A549 (cell line): Measurements from ENCODE around the gene ZFAND2B. TPM values are rescaled to one million over a fixed set of nuclear protein-coding genes. Genes with fewer than 3 reads are reported as not detected.
A peak's percentile ranks its signal among the peaks of the same experiment; 100 is the strongest.

ENCODE experiments used
- ATAC-seq, 2 experiments: fragments of 200-7000 bp in 1 of 2; fragments of >200 bp in 1 of 2; cut with Nextera tagmentation in 1 of 2; cut with Tn5 transposase in 1 of 2; 3 replicates each; pipeline versions ENCODE4 v1.8.0 to v1.9.1; 2018 to 2020; ENCODE audit warnings: mild to moderate bottlenecking in 1 of 2, moderate library complexity in 1 of 2
- CTCF ChIA-PET: fragments of 300-600 bp; sonication (Branson Sonifier 250); formaldehyde crosslinking; extraction: SDS; loops from one replicate; lab custom pipeline; 2021; ENCODE audit warnings: antibody characterized with exemption, inconsistent platforms; lab: Yijun Ruan, JAX
- POLR2A ChIA-PET: fragments of 350-600 bp; formaldehyde crosslinking; extraction: SDS; loops from one replicate; lab custom pipeline; 2021; ENCODE audit warnings: antibody characterized with exemption, inconsistent platforms; lab: Yijun Ruan, JAX
- DNase-seq, 2 experiments: peaks; one replicate each; pipeline versions ENCODE4 v3.0.0 to v3.0.0-alpha.2; 2011 to 2016; ENCODE audit warnings: low read depth in 1 of 2, low spot score in 1 of 2
- FAIRE-seq: peaks from 2 replicates; lab custom pipeline; 2011; peaks lifted over from hg19 to GRCh38; lab: Jason Lieb, UNC
- H3K27ac ChIP-seq, 2 experiments: fragments of >200 bp; sonication (Bioruptor Twin); formaldehyde crosslinking; 3 replicates each; pipeline ENCODE4 v1.5.1; 2016 to 2017
- H3K4me1 ChIP-seq: fragments of >200 bp; sonication (Bioruptor Twin); formaldehyde crosslinking; 3 replicates; pipeline ENCODE4 v1.6.1; 2016
- H3K4me2 ChIP-seq: fragments of >200 bp; sonication (Bioruptor Twin); formaldehyde crosslinking; 3 replicates; pipeline ENCODE4 v1.6.1; 2016
- H3K4me3 ChIP-seq: fragments of >200 bp; sonication (Bioruptor Twin); formaldehyde crosslinking; 3 replicates; pipeline ENCODE4 v1.5.1; 2016
- H3K9me3 ChIP-seq: fragments of >200 bp; sonication (Bioruptor Twin); formaldehyde crosslinking; 3 replicates; pipeline ENCODE4 v1.6.1; 2016
- BHLHE40 ChIP-seq: IDR thresholded peaks from 2 replicates; pipeline ENCODE4 v1.6.1; 2012; ENCODE audit warnings: low read depth, low read length, inconsistent platforms
- CBX2 ChIP-seq: fragments of 200-600 bp; sonication (generic); IDR thresholded peaks from 2 replicates; pipeline ENCODE4 v1.6.1; 2016; ENCODE audit warnings: low read depth, mild to moderate bottlenecking, borderline replicate concordance
- CHD4 ChIP-seq: fragments of 200-600 bp; sonication (generic); IDR thresholded peaks from 2 replicates; pipeline ENCODE4 v1.6.1; 2016; ENCODE audit warnings: antibody characterized with exemption, mild to moderate bottlenecking, borderline replicate concordance
- EHF ChIP-seq: fragments of 250-450 bp; sonication (Bioruptor Pico); IDR thresholded peaks from 2 replicates; pipeline ENCODE4 v1.5.0; 2020; ENCODE audit warnings: mild to moderate bottlenecking
- EHMT2 ChIP-seq: fragments of 200-600 bp; sonication (generic); IDR thresholded peaks from 2 replicates; pipeline ENCODE4 v1.6.1; 2016; ENCODE audit warnings: antibody characterized with exemption, low read depth, mild to moderate bottlenecking, moderate library complexity
- EP300 ChIP-seq, 2 experiments: fragments of >200 bp; sonication (Bioruptor Twin); formaldehyde crosslinking; IDR thresholded peaks; 2 replicates in 1 of 2; 3 replicates in 1 of 2; pipeline ENCODE4 v1.6.1; 2016 to 2017
- FOSB ChIP-seq: fragments of 250-450 bp; sonication (Bioruptor Pico); IDR thresholded peaks from 2 replicates; pipeline ENCODE4 v1.5.0; 2020; ENCODE audit warnings: mild to moderate bottlenecking, moderate library complexity
- GATA3 ChIP-seq: IDR thresholded peaks from 2 replicates; pipeline ENCODE4 v1.6.1; 2012; ENCODE audit warnings: borderline replicate concordance
- HDAC2 ChIP-seq: fragments of 200-600 bp; sonication (generic); IDR thresholded peaks from 2 replicates; pipeline ENCODE4 v1.6.1; 2016
- HOXA7 ChIP-seq: fragments of 250-450 bp; sonication (Bioruptor Pico); IDR thresholded peaks from 2 replicates; pipeline ENCODE4 v1.5.0; 2020; ENCODE audit warnings: mild to moderate bottlenecking, moderate library complexity
- JUN ChIP-seq, 2 experiments: fragments of >200 bp; sonication (Bioruptor Twin); formaldehyde crosslinking; IDR thresholded peaks; 2 replicates in 1 of 2; 3 replicates in 1 of 2; pipeline ENCODE4 v1.6.1; 2016 to 2017
- KDM5A ChIP-seq: fragments of 200-600 bp; sonication (generic); IDR thresholded peaks from 2 replicates; pipeline ENCODE4 v1.6.1; 2016; ENCODE audit warnings: antibody characterized with exemption, mild to moderate bottlenecking
- MAZ ChIP-seq: fragments of 150-350 bp; IDR thresholded peaks from 2 replicates; pipeline ENCODE4 v1.6.1; 2014; ENCODE audit warnings: antibody characterized with exemption, low read depth, low read length, borderline replicate concordance
- NFE2L2 ChIP-seq: fragments of 150-350 bp; conservative IDR thresholded peaks from 2 replicates; pipeline ENCODE4 v1.6.1; 2014; ENCODE audit warnings: low read length
- NR3C1 ChIP-seq: fragments of >200 bp; sonication (Bioruptor Twin); formaldehyde crosslinking; IDR thresholded peaks from 3 replicates; pipeline ENCODE4 v1.6.1; 2017
- PHF8 ChIP-seq: fragments of 200-600 bp; sonication (generic); IDR thresholded peaks from 2 replicates; pipeline ENCODE4 v1.6.1; 2016; ENCODE audit warnings: low read depth, mild to moderate bottlenecking, antibody characterized with exemption, moderate library complexity, borderline replicate concordance
- POLR2A ChIP-seq: IDR thresholded peaks from 2 replicates; pipeline ENCODE4 v1.6.1; 2012; ENCODE audit warnings: mild to moderate bottlenecking, low read length
- POLR2AphosphoS2 ChIP-seq: conservative IDR thresholded peaks from 2 replicates; pipeline ENCODE4 v1.6.1; 2012; ENCODE audit warnings: low read length, improper control_type of control experiment, inconsistent platforms
- RARB ChIP-seq: fragments of 250-450 bp; sonication (Bioruptor Pico); IDR thresholded peaks from 2 replicates; pipeline ENCODE4 v1.8.0; 2021; ENCODE audit warnings: mild to moderate bottlenecking, moderate library complexity
- RCOR1 ChIP-seq: fragments of 150-350 bp; IDR thresholded peaks from 2 replicates; pipeline ENCODE4 v1.6.1; 2014; ENCODE audit warnings: antibody characterized with exemption, low read length, low read depth
- RFX5 ChIP-seq: fragments of 450-650 bp; IDR thresholded peaks from 2 replicates; pipeline ENCODE4 v1.7.1; 2014; ENCODE audit warnings: antibody characterized with exemption, mild to moderate bottlenecking, moderate library complexity
- SMC3 ChIP-seq: fragments of >200 bp; sonication (Bioruptor Twin); formaldehyde crosslinking; IDR thresholded peaks from 3 replicates; pipeline ENCODE4 v1.6.1; 2018; ENCODE audit warnings: inconsistent platforms
- SREBF2 ChIP-seq: fragments of 450-650 bp; IDR thresholded peaks from 2 replicates; pipeline ENCODE4 v1.6.1; 2014; ENCODE audit warnings: mild to moderate bottlenecking, moderate library complexity
- TP53 ChIP-seq: fragments of 250-450 bp; sonication (Bioruptor Pico); IDR thresholded peaks from 2 replicates; pipeline ENCODE4 v1.5.0; 2021; ENCODE audit warnings: mild to moderate bottlenecking, moderate library complexity
- ZC3H11A ChIP-seq: fragments of 450-650 bp; IDR thresholded peaks from 2 replicates; pipeline ENCODE4 v1.6.1; 2014; ENCODE audit warnings: antibody characterized with exemption, mild to moderate bottlenecking
- ZNF302 ChIP-seq: fragments of 250-450 bp; sonication (Bioruptor Pico); IDR thresholded peaks from 2 replicates; pipeline ENCODE4 v1.9.0; 2021; ENCODE audit warnings: inconsistent platforms, mild to moderate bottlenecking, moderate library complexity
- WGBS: methylation state at CpG from one replicate; pipeline ENCODE4 v1.1.6; 2017; ENCODE audit errors: missing lambda C conversion rate; 5-methylcytosine and 5-hydroxymethylcytosine counted together
- polyA plus RNA-seq, 4 experiments: library from polyadenylated mRNA; depleted of rRNA in 3 of 4; stranded (reverse); fragments of >200 nt; fragmentation: RNase III in 1 of 4; extraction: RNeasy Plus Mini Kit Qiagen cat#74134 plus additional on column Dnase treatment in 1 of 4; gene quantifications; 2 replicates in 3 of 4; 3 replicates in 1 of 4; pipeline ENCODE4 v1.2.3, GENCODE V29; 2011 to 2017
- TF ChIP-seq, protein P1 (sequence below): fragments of 450-650 bp; IDR thresholded peaks from 2 replicates; pipeline ENCODE4 v1.6.1; 2014; ENCODE audit warnings: antibody characterized with exemption
- TF ChIP-seq, protein P2 (sequence below): fragments of >200 bp; sonication (Bioruptor Twin); formaldehyde crosslinking; IDR thresholded peaks from 2 replicates; pipeline ENCODE4 v1.6.1; 2016
- TF ChIP-seq, protein P3 (sequence below): fragments of 200-600 bp; sonication (generic); IDR thresholded peaks from 2 replicates; pipeline ENCODE4 v1.6.1; 2016; ENCODE audit warnings: antibody characterized with exemption, mild to moderate bottlenecking, moderate library complexity
- TF ChIP-seq, protein P4 (sequence below): fragments of 250-450 bp; sonication (Bioruptor Pico); IDR thresholded peaks from 2 replicates; pipeline ENCODE4 v1.5.0; 2020; ENCODE audit warnings: low read depth, mild to moderate bottlenecking, moderate library complexity
- TF ChIP-seq, protein P5 (sequence below): fragments of 150-350 bp; IDR thresholded peaks from 2 replicates; pipeline ENCODE4 v1.6.1; 2014; ENCODE audit warnings: low read depth, mild to moderate bottlenecking, low read length
- TF ChIP-seq, protein P6 (sequence below): IDR thresholded peaks from 2 replicates; pipeline ENCODE4 v1.6.1; 2012; ENCODE audit warnings: low read depth, borderline replicate concordance
- TF ChIP-seq, protein P7 (sequence below): IDR thresholded peaks from 2 replicates; pipeline ENCODE4 v1.6.1; 2012

ZFAND2B gene
- polyA plus RNA-seq, 2 of the 4 experiments (the other 2 are of a cell fraction), result 21.2 to 29.1 TPM

DNA sequence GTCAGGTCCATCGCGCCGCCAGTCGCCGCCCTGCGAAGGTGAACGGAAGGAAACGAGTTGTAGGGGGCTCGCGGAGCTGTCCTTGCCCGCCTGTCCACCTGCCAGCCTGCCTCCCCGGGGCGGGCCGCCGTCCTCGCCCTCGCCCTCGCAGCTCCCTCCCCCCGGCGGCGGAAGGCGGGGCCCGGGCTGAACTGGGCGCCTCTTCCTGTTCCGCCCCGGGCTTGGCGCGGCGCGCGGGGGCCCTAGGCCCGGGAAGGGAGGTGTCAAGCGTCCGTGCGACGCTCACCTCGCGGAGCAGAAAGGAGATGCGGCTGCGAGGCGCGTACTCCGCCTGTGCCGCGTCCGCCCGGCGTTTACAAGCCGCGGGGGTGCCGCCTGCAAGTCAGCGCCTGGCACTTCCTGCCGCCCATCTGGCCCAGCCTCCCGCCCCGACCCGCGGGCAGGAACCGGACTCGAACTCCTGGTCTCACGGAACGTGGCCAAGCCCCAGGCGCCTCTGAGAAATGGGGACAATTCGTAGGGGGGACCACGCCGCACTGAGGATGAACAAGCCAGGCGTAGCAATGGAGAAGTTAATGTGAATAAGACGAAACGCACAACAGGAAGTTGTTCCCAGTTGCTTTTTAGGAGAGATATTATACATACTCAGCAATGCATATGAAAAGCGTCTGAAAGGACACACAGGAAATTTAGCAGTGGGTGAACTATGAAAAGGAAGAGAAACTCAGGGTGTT lies 29.6 kb upstream of the ZFAND2B start, which contains the start of gene CNPPD1:
CNPPD1 (minus strand) TSS at position 108 of the 734 bp plus-strand sequence; CDS start at position 11, 97 bp downstream.
- H3K4me1 ChIP-seq, result peaks cover 15% of the 10 kb centered on the region
- ChIA-PET POLR2A (interaction anchor here (0.7 to 2.5 kb wide), 11 partner anchors 17 to 353 kb away, joined by 3 to 15 read pairs (median 4); partner anchors contain the start of genes ABCB6, DNAJB2, TUBA4A and ZFAND2B), CTCF (interaction anchor here (0.7 to 10.6 kb wide), 12 partner anchors 12 to 212 kb away, joined by 3 to 177 read pairs (median 6); partner anchors contain the start of genes DNAJB2 and NHEJ1)
- FAIRE-seq, result no peak
- peak; percentile 78 to 89 for ATAC-seq
- peak within 1 kb of the TSS; percentile 83 to 96 for H3K27ac ChIP-seq
- DNase-seq, result peak; percentile 55 to 86
- H3K9me3 ChIP-seq, result no peaks in the 10 kb centered on the region
- H3K4me2 ChIP-seq, result peak within 1 kb of the TSS; percentile 84
- WGBS, result under 1% methylated on average over 26 of the region's 69 CpGs
- H3K4me3 ChIP-seq, result peak within 1 kb of the TSS; percentile 84
- no peak for TF ChIP-seq BHLHE40
- TF ChIP-seq, protein P1, sequence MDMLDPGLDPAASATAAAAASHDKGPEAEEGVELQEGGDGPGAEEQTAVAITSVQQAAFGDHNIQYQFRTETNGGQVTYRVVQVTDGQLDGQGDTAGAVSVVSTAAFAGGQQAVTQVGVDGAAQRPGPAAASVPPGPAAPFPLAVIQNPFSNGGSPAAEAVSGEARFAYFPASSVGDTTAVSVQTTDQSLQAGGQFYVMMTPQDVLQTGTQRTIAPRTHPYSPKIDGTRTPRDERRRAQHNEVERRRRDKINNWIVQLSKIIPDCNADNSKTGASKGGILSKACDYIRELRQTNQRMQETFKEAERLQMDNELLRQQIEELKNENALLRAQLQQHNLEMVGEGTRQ, result no peak
- TF ChIP-seq SMC3, result no peak
- TF ChIP-seq, protein P2, sequence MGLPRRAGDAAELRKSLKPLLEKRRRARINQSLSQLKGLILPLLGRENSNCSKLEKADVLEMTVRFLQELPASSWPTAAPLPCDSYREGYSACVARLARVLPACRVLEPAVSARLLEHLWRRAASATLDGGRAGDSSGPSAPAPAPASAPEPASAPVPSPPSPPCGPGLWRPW, result no peak
- peak; percentile 43 to 87; a peak in 4 of 5 replicates for TF ChIP-seq JUN (IDR thresholded peaks at IDR 0.05)
- no peak; the same call in 1 of the 2 replicates for TF ChIP-seq RARB (CRISPR knock-in tag)
- TF ChIP-seq, protein P3, sequence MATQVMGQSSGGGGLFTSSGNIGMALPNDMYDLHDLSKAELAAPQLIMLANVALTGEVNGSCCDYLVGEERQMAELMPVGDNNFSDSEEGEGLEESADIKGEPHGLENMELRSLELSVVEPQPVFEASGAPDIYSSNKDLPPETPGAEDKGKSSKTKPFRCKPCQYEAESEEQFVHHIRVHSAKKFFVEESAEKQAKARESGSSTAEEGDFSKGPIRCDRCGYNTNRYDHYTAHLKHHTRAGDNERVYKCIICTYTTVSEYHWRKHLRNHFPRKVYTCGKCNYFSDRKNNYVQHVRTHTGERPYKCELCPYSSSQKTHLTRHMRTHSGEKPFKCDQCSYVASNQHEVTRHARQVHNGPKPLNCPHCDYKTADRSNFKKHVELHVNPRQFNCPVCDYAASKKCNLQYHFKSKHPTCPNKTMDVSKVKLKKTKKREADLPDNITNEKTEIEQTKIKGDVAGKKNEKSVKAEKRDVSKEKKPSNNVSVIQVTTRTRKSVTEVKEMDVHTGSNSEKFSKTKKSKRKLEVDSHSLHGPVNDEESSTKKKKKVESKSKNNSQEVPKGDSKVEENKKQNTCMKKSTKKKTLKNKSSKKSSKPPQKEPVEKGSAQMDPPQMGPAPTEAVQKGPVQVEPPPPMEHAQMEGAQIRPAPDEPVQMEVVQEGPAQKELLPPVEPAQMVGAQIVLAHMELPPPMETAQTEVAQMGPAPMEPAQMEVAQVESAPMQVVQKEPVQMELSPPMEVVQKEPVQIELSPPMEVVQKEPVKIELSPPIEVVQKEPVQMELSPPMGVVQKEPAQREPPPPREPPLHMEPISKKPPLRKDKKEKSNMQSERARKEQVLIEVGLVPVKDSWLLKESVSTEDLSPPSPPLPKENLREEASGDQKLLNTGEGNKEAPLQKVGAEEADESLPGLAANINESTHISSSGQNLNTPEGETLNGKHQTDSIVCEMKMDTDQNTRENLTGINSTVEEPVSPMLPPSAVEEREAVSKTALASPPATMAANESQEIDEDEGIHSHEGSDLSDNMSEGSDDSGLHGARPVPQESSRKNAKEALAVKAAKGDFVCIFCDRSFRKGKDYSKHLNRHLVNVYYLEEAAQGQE, result no peak
- TF ChIP-seq ZNF302 (CRISPR knock-in tag), result no peak
- TF ChIP-seq, protein P4, sequence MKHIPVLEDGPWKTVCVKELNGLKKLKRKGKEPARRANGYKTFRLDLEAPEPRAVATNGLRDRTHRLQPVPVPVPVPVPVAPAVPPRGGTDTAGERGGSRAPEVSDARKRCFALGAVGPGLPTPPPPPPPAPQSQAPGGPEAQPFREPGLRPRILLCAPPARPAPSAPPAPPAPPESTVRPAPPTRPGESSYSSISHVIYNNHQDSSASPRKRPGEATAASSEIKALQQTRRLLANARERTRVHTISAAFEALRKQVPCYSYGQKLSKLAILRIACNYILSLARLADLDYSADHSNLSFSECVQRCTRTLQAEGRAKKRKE (CRISPR knock-in tag), result no peak
- TF ChIP-seq KDM5A, result no peak
- TF ChIP-seq NR3C1, result no peak
- no peak for TF ChIP-seq CBX2
- TF ChIP-seq HOXA7, result no peak
- TF ChIP-seq HDAC2, result no peak
- no peak for TF ChIP-seq EHF (CRISPR knock-in tag)
- no peak for TF ChIP-seq SREBF2
- TF ChIP-seq, protein P5, sequence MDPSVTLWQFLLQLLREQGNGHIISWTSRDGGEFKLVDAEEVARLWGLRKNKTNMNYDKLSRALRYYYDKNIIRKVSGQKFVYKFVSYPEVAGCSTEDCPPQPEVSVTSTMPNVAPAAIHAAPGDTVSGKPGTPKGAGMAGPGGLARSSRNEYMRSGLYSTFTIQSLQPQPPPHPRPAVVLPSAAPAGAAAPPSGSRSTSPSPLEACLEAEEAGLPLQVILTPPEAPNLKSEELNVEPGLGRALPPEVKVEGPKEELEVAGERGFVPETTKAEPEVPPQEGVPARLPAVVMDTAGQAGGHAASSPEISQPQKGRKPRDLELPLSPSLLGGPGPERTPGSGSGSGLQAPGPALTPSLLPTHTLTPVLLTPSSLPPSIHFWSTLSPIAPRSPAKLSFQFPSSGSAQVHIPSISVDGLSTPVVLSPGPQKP, result no peak
- TF ChIP-seq EHMT2, result no peak
- TF ChIP-seq RFX5, result no peak; the same call in 1 of the 2 replicates
- no peak for TF ChIP-seq POLR2AphosphoS2
- no peak for TF ChIP-seq NFE2L2
- peak; percentile 46; the same call in 1 of the 2 replicates for TF ChIP-seq GATA3
- no peak for TF ChIP-seq FOSB (CRISPR knock-in tag)
- TF ChIP-seq PHF8, result peak; percentile 56; the same call in 1 of the 2 replicates
- TF ChIP-seq, protein P6, sequence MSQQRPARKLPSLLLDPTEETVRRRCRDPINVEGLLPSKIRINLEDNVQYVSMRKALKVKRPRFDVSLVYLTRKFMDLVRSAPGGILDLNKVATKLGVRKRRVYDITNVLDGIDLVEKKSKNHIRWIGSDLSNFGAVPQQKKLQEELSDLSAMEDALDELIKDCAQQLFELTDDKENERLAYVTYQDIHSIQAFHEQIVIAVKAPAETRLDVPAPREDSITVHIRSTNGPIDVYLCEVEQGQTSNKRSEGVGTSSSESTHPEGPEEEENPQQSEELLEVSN, result peak; percentile 93
- TF ChIP-seq, protein P7, sequence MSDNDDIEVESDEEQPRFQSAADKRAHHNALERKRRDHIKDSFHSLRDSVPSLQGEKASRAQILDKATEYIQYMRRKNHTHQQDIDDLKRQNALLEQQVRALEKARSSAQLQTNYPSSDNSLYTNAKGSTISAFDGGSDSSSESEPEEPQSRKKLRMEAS, result peak; percentile 92
- no peak for TF ChIP-seq ZC3H11A
- TF ChIP-seq TP53 (CRISPR knock-in tag), result no peak
- TF ChIP-seq MAZ, result 0 out of 2 replicates have a peak, but pooled peaks have one; percentile 20
- 0 out of 2 replicates have a peak, but pooled peaks have one; percentile 26 for TF ChIP-seq RCOR1
- TF ChIP-seq POLR2A, result peak; percentile 77
- TF ChIP-seq CHD4, result no peak
- TF ChIP-seq EP300 (IDR thresholded peaks at IDR 0.05), result no peak
